ENCODE data around the gene SPAG17.

SPAG17 gene

DNA sequence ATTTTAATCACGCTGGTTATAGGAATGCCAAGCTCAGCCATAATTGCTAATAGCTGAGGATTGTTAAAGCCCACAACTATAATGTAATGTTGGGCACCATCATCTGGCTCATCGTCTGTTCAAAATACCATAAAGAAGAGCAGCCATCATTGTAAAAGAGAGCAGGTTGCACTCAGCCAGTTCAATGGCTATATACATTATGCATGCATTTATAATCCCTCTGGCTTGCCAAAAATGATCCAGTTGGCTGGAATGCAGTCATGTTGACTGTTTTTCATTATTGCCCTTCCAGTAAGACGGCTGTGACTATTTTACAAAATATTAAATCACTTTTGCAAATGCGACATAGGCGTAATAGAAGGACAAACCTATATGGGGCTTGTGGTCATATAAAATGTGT is 85.3 kb downstream of the SPAG17 start:
- no peak for TF ChIP-seq POLR2A (IDR thresholded peaks at IDR 0.05; ENCODE audit: low read depth, low read length)

DNA sequence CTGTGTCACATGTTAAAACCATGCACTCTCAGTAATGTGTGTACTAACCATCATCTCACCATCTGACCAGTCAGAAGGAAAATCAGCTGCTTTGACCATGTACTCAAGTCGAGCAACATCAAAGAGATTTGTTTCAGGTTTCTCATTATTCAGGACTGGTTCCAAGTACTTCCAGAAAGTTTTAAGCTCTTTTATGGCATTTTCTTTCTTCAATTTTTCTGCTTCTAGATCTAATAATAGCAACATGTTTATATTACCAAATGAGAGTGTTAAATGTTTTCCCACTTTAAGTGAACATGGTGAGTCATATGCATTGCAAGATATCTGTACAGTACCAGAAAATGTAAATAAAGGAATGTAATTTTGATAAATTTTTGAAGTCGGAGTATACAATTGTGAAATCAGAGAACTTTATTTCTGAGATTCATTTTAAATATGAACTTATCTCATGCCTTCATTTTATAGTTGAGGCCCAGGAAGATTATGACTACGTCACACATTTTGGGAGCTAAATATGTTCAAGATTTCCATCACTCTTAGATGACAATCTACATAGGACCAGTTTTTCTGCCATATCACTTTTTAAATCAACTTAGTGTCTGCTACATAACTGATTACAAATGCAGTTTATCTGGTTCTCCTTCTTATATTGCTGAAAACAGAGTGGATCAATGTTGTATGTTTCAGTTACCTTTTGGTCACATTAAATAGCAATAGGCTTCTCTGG is 87.2 kb downstream of the SPAG17 start:
- FAIRE-seq (no peak), DNase-seq (ENCODE audit: insufficient read length, low spot score) (no peak)
- TF ChIP-seq POLR2A (IDR thresholded peaks at IDR 0.05; ENCODE audit: low read depth, low read length), result no peak

More for the DNA sequence above, 85.3 kb downstream of the SPAG17 start:
- DNase-seq (ENCODE audit: insufficient read length, low spot score), result no peak
- FAIRE-seq, result no peak

DNA sequence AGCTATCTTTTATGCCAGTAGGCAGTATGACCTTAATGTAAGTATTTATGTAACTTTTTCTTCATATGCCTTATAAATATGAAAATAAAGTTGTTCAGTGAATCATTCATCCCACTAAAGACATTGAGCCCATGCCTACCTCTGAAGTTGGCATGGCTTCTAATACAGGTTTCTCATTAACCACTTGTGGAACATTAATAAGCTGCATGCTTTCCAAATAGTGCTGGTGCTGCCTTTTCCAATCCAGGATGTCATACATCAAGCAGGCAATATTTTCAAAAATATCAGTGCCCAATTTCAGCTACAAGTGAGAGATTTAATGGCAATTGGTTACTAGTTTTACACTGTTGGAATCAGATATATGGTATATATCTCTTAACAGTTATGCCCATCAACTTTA is 92.0 kb downstream of the SPAG17 start:
- FAIRE-seq (no peak), DNase-seq (ENCODE audit: insufficient read length, low spot score) (no peak)
- no peak for TF ChIP-seq POLR2A (IDR thresholded peaks at IDR 0.05; ENCODE audit: low read depth, low read length)

DNA sequence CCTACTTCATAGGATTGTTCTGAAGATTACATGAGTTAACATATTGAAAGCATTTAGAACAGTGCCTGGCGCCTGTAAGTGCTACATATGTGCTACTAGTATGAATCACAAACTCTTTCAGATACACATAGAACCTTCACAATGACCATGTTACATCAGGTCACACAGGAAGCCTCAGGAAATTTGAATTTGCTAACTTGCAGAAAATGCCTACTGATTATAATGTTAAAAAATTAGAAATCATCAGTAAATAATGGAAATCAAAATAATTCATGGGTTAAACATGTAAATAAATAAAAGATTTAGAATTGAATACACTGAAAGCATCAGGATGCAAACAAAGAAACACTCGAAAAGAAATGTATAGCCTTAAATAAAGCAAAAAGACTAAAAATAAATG is 94.9 kb downstream of the SPAG17 start:
- TF ChIP-seq POLR2A (IDR thresholded peaks at IDR 0.05; ENCODE audit: low read depth, low read length), result no peak
- FAIRE-seq, result no peak

GRCh38 chr1:118085365-118085764 is 99.7 kb downstream of the SPAG17 start:
- no peak for DNase-seq (ENCODE audit: insufficient read length, low spot score)
- no peak for FAIRE-seq
- TF ChIP-seq POLR2A (IDR thresholded peaks at IDR 0.05; ENCODE audit: low read depth, low read length), result no peak

More for the DNA sequence above, 94.9 kb downstream of the SPAG17 start:
- DNase-seq (ENCODE audit: insufficient read length, low spot score), result no peak

DNA sequence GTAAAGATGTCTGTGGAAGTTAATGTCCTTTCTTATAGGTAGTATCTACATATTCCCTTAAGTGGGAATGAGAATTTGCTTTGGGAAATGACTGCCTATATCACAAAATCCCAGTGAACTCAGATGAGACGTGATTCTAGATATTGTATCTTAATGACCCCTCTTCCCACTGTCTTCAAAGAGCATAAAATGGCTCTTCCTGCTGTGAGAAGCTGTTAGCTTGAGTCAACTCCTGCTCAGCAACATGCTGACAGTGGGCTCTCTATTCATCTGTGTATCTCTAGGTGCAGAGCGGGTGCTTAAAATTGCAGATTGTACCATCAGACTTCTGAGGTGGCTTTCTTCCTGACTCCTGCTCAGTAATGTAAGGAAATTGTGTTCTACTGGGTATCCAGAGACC is 100.6 kb downstream of the SPAG17 start:
- DNase-seq (ENCODE audit: insufficient read length, low spot score), result no peak
- no peak for FAIRE-seq
- no peak for TF ChIP-seq POLR2A (IDR thresholded peaks at IDR 0.05; ENCODE audit: low read depth, low read length)

- no peak for TF ChIP-seq POLR2A (IDR thresholded peaks at IDR 0.05; ENCODE audit: low read depth, low read length)
- FAIRE-seq (no peak), DNase-seq (ENCODE audit: insufficient read length, low spot score) (no peak)
Measured at GRCh38 chr1:118082984-118083383, 102.0 kb downstream of the SPAG17 start.

DNA sequence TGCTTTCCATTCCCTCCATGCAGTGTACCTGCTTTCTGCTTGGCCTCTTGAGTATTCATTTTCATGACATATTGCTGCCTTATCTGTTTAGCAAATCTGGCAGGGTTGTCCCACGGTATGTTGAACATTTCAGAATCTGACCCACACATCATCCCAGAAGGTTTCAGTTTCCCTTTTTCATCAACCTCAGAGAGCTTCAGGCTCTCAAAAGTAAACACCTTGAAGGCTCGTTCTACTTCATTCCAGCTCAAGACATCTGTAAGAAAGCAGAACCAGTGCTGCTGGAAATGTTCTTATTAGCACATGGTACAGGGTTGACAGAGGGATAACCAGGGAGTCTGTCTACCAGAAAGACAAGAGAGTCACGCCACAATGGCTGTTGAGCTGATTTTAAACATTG is 103.6 kb downstream of the SPAG17 start:
- no peak for TF ChIP-seq POLR2A (IDR thresholded peaks at IDR 0.05; ENCODE audit: low read depth, low read length)
- DNase-seq (ENCODE audit: insufficient read length, low spot score), result no peak
- FAIRE-seq, result no peak

- TF ChIP-seq POLR2A (IDR thresholded peaks at IDR 0.05; ENCODE audit: low read depth, low read length), result no peak
- DNase-seq (ENCODE audit: insufficient read length, low spot score) (no peak), FAIRE-seq (no peak)
Measured at GRCh38 chr1:118077331-118078045, 107.5 kb downstream of the SPAG17 start.

DNA sequence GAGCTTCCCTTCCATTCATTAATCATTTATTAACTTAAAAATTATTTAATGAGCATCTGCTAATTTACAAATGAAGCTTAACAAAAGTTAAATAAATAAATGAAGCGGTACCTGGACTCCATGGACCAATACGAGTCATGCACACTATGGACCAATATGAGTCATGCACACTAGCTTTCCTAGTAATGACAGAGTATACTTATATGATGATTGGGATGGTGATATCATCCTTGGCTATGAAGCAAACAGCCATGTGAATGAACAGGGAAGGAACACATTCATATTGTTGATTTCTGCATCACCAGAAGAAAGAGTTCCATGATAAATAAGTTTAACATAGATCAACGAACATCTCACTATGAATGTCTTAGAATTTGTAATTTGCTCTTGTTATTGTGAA is 109.9 kb downstream of the SPAG17 start:
- no peak for TF ChIP-seq POLR2A (IDR thresholded peaks at IDR 0.05; ENCODE audit: low read depth, low read length)
- DNase-seq (ENCODE audit: insufficient read length, low spot score) (no peak), FAIRE-seq (no peak)

DNA sequence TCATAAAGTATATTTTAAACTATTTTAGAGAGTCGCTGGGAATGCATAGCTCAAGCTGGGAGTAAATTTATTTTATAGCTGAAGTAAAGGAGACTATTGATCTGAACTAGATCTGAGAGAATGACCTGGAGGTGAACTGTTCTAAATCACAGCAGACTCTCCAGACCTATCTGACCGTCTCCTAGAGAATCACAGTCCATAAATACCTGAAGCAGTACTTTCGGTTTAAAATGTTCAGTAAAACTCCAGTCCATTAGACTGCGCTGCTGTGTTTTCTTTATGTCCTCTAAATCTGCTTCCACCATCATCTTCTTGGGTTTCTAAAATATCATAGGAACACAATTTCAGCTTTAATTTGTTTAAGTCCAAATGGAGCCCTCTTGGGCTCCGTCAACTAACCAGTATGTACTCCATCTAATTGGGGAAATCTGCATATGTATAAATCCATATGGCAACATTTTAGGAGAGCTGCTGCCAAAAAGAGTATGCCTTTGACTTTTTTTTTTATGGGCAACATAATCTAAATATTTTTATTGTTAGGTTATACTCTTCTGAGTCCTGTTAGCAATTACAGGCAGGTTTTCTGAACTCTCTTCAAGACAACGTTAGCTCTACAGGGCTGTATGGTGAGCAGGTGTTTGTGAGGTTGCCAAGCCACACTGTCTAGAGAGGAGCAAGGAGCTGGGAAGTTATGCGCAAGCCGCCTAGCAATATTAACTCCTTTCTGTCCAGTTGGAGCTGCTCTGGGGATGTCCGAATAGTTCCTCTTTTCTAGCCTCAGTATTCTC is 111.2 kb downstream of the SPAG17 start:
- TF ChIP-seq POLR2A (IDR thresholded peaks at IDR 0.05; ENCODE audit: low read depth, low read length), result no peak
- DNase-seq (ENCODE audit: insufficient read length, low spot score) (no peak), FAIRE-seq (no peak)

GRCh38 chr1:118049981-118050380 is 135.0 kb downstream of the SPAG17 start:
- no peak for DNase-seq (ENCODE audit: insufficient read length, low spot score)
- no peak for TF ChIP-seq POLR2A (IDR thresholded peaks at IDR 0.05; ENCODE audit: low read depth, low read length)
- no peak for FAIRE-seq

- FAIRE-seq, result no peak
- DNase-seq (ENCODE audit: insufficient read length, low spot score), result no peak
- TF ChIP-seq POLR2A (IDR thresholded peaks at IDR 0.05; ENCODE audit: low read depth, low read length), result no peak
Measured at GRCh38 chr1:118047650-118048224, 137.3 kb downstream of the SPAG17 start.

All from H54 (cell line).